KMS-11 (cell line): ENCODE results near the gene SUPT5H.

Source experiments
- H2AFZ ChIP-seq: fragments of 200-600 bp; sonication (generic); 2 replicates; pipeline ENCODE4 v1.6.1; 2016; ENCODE audit warnings: antibody characterized with exemption, mixed run types, low read depth
- H3K27ac ChIP-seq: fragments of 200-600 bp; sonication (generic); 2 replicates; pipeline ENCODE4 v1.6.1; 2016; ENCODE audit warnings: mild to moderate bottlenecking, mixed run types
- H3K27me3 ChIP-seq: fragments of 200-600 bp; sonication (generic); 2 replicates; pipeline ENCODE4 v1.6.1; 2017; ENCODE audit warnings: mild to moderate bottlenecking, low read depth, mixed run types, moderate library complexity; ENCODE audit not compliant: insufficient read depth
- H3K36me3 ChIP-seq: fragments of 200-600 bp; sonication (generic); 2 replicates; pipeline ENCODE4 v1.6.1; 2017; ENCODE audit warnings: mild to moderate bottlenecking, mixed run types; ENCODE audit not compliant: insufficient read depth
- H3K4me1 ChIP-seq: fragments of 200-600 bp; sonication (generic); 2 replicates; pipeline ENCODE4 v1.6.1; 2016; ENCODE audit warnings: mild to moderate bottlenecking, low read depth, mixed run types; ENCODE audit not compliant: poor library complexity, severe bottlenecking
- H3K4me2 ChIP-seq: fragments of 200-600 bp; sonication (generic); 2 replicates; pipeline ENCODE4 v1.7.0; 2016; ENCODE audit warnings: mild to moderate bottlenecking, mixed run types
- H3K4me3 ChIP-seq: fragments of 200-600 bp; sonication (generic); IDR thresholded peaks from 2 replicates; pipeline ENCODE4 v1.6.1; 2017; ENCODE audit warnings: low read depth, low read length, mixed read lengths; ENCODE audit not compliant: insufficient read depth
- H3K79me2 ChIP-seq: fragments of 200-600 bp; sonication (generic); 2 replicates; pipeline ENCODE4 v1.6.1; 2016; ENCODE audit warnings: low read depth, mixed run types; ENCODE audit not compliant: insufficient read depth
- H3K9ac ChIP-seq: fragments of 200-600 bp; sonication (generic); 2 replicates; pipeline ENCODE4 v1.6.1; 2016; ENCODE audit warnings: mild to moderate bottlenecking, mixed run types
- H4K20me1 ChIP-seq: fragments of 200-600 bp; sonication (generic); 2 replicates; pipeline ENCODE4 v1.6.1; 2016; ENCODE audit warnings: mild to moderate bottlenecking, mixed run types; ENCODE audit not compliant: insufficient read depth
- TF ChIP-seq, protein P1 (sequence below): fragments of 200-600 bp; sonication (generic); conservative IDR thresholded peaks from 2 replicates; pipeline ENCODE4 v1.6.1; 2017; ENCODE audit warnings: low read depth, mild to moderate bottlenecking, antibody characterized with exemption, low read length, moderate library complexity, mixed read lengths

SUPT5H gene

DNA sequence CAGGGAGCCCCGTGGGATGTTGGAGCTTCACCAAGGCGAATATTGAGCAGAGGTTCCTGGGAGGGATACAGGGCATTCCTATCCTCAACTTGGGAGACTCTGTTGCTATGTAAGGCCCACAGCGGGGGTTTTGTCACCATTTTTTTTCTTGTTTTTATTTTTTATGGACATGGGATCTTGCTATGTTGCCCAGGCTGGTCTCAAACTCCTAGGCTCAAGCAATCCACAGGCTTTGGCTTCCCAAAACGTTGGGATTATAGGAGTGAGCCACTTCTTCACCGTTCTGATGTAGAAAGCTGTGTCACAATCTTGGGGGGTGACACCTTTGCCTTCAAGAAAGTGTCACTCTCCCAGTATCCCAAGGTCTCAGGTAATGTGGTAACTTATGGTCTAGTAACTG is 56.0 kb downstream of the SUPT5H start:
- peaks cover 13% of the 10 kb centered on the region for H3K4me1 ChIP-seq
- TF ChIP-seq, protein P1, sequence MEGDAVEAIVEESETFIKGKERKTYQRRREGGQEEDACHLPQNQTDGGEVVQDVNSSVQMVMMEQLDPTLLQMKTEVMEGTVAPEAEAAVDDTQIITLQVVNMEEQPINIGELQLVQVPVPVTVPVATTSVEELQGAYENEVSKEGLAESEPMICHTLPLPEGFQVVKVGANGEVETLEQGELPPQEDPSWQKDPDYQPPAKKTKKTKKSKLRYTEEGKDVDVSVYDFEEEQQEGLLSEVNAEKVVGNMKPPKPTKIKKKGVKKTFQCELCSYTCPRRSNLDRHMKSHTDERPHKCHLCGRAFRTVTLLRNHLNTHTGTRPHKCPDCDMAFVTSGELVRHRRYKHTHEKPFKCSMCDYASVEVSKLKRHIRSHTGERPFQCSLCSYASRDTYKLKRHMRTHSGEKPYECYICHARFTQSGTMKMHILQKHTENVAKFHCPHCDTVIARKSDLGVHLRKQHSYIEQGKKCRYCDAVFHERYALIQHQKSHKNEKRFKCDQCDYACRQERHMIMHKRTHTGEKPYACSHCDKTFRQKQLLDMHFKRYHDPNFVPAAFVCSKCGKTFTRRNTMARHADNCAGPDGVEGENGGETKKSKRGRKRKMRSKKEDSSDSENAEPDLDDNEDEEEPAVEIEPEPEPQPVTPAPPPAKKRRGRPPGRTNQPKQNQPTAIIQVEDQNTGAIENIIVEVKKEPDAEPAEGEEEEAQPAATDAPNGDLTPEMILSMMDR: no peak
- H3K4me2 ChIP-seq: no peak overlapping the region
- peaks cover 73% of the 10 kb centered on the region for H3K27me3 ChIP-seq
- H3K36me3 ChIP-seq: no peaks in the 10 kb centered on the region
- no peak overlapping the region for H2AFZ ChIP-seq
- H3K4me3 ChIP-seq: no peak overlapping the region
- no peaks in the 10 kb centered on the region for H3K79me2 ChIP-seq
- no peak overlapping the region for H3K9ac ChIP-seq
- H3K27ac ChIP-seq: no peak overlapping the region
- no peaks in the 10 kb centered on the region for H4K20me1 ChIP-seq

DNA sequence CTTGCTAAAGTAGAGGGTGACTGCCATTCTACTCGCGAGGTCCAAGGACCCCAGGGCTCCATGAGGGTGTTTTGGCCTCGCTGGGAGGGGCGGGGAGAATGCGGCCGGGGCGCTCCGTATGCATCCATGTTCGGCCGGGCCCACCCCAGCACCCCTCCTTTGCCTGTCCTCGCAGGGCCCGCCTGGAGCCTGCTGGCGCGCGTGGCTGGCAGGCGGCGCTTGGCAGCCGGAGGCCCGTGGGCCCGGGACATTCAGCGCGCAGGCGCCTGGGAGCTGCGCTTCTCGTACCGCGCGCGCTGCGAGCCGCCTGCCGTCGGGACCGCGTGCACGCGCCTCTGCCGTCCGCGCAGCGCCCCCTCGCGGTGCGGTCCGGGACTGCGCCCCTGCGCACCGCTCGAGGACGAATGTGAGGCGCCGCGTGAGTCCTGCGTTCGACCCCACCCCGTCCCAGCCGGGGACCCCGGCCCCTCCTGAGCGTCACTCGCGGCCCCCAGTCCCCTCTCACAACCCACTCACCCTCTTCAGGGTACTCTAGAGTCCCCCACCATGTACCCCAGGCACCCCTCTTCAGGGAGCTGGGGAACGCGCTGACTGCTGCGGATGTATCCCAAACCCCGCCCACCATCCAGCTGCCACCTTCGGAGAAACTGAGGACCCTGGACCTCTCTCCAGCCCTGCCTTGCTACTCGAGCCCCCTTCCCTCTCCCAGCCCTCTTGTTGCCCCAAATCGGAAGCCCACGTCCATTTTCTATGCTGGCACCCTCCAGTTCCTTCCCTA is 57.4 kb downstream of the SUPT5H start:
- no peak overlapping the region for H3K4me3 ChIP-seq
- no peak overlapping the region for H3K4me2 ChIP-seq
- TF ChIP-seq, protein P1: peak; percentile 64; the same call in 1 of the 2 replicates
- H2AFZ ChIP-seq: peak overlapping the region; percentile 57; the same call in 1 of the 2 replicates
- H3K36me3 ChIP-seq: no peaks in the 10 kb centered on the region
- peaks cover 59% of the 10 kb centered on the region for H3K27me3 ChIP-seq
- H3K9ac ChIP-seq: no peak overlapping the region
- no peaks in the 10 kb centered on the region for H3K79me2 ChIP-seq
- no peak overlapping the region for H3K27ac ChIP-seq
- peaks cover 7% of the 10 kb centered on the region for H3K4me1 ChIP-seq
- no peaks in the 10 kb centered on the region for H4K20me1 ChIP-seq

DNA sequence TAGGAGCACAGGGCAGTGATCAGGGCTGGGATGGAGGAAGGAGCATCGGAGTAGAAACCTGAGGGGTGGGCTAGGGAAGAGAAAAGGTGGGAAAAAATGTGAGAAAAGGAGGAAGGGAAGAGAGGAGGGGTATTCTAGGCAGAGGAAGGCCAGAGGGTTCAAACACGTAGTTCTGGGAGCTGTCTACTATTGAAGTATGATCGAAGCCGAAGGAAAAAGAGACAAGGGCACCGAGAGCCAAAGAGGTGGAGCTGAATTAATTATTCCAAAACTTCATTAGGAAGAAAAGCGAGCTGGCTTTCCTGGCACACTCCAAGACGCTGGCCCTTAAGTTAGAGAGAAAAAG is 61.2 kb downstream of the SUPT5H start:
- no peak overlapping the region for H2AFZ ChIP-seq
- H3K4me1 ChIP-seq: no peaks in the 10 kb centered on the region
- H3K36me3 ChIP-seq: no peaks in the 10 kb centered on the region
- H3K79me2 ChIP-seq: no peaks in the 10 kb centered on the region
- H3K9ac ChIP-seq: no peak overlapping the region
- TF ChIP-seq, protein P1: no peak
- no peak overlapping the region for H3K27ac ChIP-seq
- no peak overlapping the region for H3K4me2 ChIP-seq
- no peak overlapping the region for H3K4me3 ChIP-seq
- H3K27me3 ChIP-seq: peaks cover 40% of the 10 kb centered on the region; the same call in 1 of the 2 replicates
- no peaks in the 10 kb centered on the region for H4K20me1 ChIP-seq

DNA sequence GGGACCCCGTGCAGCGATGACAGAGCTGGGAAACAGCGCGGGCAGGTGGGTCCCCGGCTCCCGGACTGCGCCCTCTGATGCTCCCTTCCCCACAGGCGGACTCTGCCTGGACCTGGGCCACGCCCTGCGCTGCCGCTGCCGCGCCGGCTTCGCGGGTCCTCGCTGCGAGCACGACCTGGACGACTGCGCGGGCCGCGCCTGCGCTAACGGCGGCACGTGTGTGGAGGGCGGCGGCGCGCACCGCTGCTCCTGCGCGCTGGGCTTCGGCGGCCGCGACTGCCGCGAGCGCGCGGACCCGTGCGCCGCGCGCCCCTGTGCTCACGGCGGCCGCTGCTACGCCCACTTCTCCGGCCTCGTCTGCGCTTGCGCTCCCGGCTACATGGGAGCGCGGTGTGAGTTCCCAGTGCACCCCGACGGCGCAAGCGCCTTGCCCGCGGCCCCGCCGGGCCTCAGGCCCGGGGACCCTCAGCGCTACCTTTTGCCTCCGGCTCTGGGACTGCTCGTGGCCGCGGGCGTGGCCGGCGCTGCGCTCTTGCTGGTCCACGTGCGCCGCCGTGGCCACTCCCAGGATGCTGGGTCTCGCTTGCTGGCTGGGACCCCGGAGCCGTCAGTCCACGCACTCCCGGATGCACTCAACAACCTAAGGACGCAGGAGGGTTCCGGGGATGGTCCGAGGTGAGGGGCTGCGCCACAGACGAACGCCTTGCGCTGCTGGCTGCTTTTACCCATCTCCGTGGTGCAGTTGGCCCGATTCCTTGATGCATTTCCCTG is 61.7 kb downstream of the SUPT5H start:
- Histone ChIP-seq H3K36me3 (no peaks in the 10 kb centered on the region), H3K4me2 (no peak overlapping the region), H3K27ac (no peak overlapping the region), H3K9ac (no peak overlapping the region), H3K4me3 (no peak overlapping the region), H3K27me3 (peaks cover 40% of the 10 kb centered on the region; the same call in 1 of the 2 replicates), H3K4me1 (no peaks in the 10 kb centered on the region), H3K79me2 (no peaks in the 10 kb centered on the region), H4K20me1 (no peaks in the 10 kb centered on the region), H2AFZ (no peak overlapping the region)
- TF ChIP-seq, protein P1: no peak
